Measurements from ENCODE around the gene AMELY. TPM values are rescaled to one million over a fixed set of nuclear protein-coding genes. Genes with fewer than 3 reads are reported as not detected.

Gene AMELY
- total RNA-seq, 1 experiment from 2014 or later, result not detected

Other genes starting within 250 kb of the AMELY start
- not detected in 2 replicates for gene TBL1Y, start 1.1 kb downstream of the AMELY start, total RNA-seq (2014; rRNA removed; shearing (Covaris generic))

All from HT1080 (cell line).